ENCODE results near the gene ASIC1.

- TF ChIP-seq CTCF (IDR thresholded peaks at IDR 0.05; ENCODE audit: insufficient read depth, low read depth, low read length) (no peak), EZH2 (IDR thresholded peaks at IDR 0.05; ENCODE audit: insufficient read depth, low read length) (no peak)
Observed at GRCh38 chr12:50022903-50023302, 34.5 kb upstream of the ASIC1 start.
